ENCODE results near the gene SLC41A1. TPM values are rescaled to one million over a fixed set of nuclear protein-coding genes. Genes with fewer than 3 reads are reported as not detected.
"Not testable (repeated sequence)": the region's sequence is repeated elsewhere in the genome, so short reads cannot be mapped to it uniquely, and the experiment has no call there.

SLC41A1 gene
- 19.8 and 19.9 TPM in 2 replicates for total RNA-seq

- intact Hi-C loops (cut with micrococcal nuclease), result loop anchor here (1.0 to 2.0 kb wide), 6 partner anchors 22 to 181 kb away; partner anchors contain the start of genes ELK4, NUCKS1, PM20D1 and RAB29
Observed at GRCh38 chr1:205812878-205813754, at the start of gene SLC41A1. SLC41A1 (minus strand) TSS chr1:205813198; CDS start chr1:205810441, 2,757 bp downstream.

- intact Hi-C loops (cut with micrococcal nuclease), result no loop called here
Observed at GRCh38 chr1:205861540-205861939, 48.5 kb upstream of the SLC41A1 start.

GRCh38 chr1:205858141-205858961 is 45.4 kb upstream of the SLC41A1 start:
- intact Hi-C loops (cut with micrococcal nuclease), result no loop called here

- intact Hi-C loops (cut with micrococcal nuclease), result not testable (repeated sequence)
Observed at GRCh38 chr1:205857501-205857900, 44.5 kb upstream of the SLC41A1 start.

- intact Hi-C loops (cut with micrococcal nuclease), result no loop called here
Observed at GRCh38 chr1:205856433-205856832, 43.4 kb upstream of the SLC41A1 start.

GRCh38 chr1:205852969-205853368 is 40.0 kb upstream of the SLC41A1 start:
- intact Hi-C loops (cut with micrococcal nuclease), result no loop called here

GRCh38 chr1:205851993-205852392 is 39.0 kb upstream of the SLC41A1 start:
- intact Hi-C loops (cut with micrococcal nuclease), result loop anchor here (2.0 kb wide), 1 partner anchor 103 kb away; no protein-coding TSS in a partner anchor

GRCh38 chr1:205849619-205850355 is 36.8 kb upstream of the SLC41A1 start, which contains the start of gene PM20D1:
PM20D1 (minus strand) TSS chr1:205850132; CDS start chr1:205850072, 60 bp downstream.
- intact Hi-C loops (cut with micrococcal nuclease), result loop anchor here (1.0 to 2.0 kb wide), 4 partner anchors 36 to 128 kb away; partner anchors contain the start of genes RAB29 and SLC41A1

GRCh38 chr1:205843036-205843859 is 30.2 kb upstream of the SLC41A1 start:
- intact Hi-C loops (cut with micrococcal nuclease), result no loop called here

GRCh38 chr1:205842229-205842628 is 29.2 kb upstream of the SLC41A1 start:
- intact Hi-C loops (cut with micrococcal nuclease), result no loop called here

- intact Hi-C loops (cut with micrococcal nuclease), result no loop called here
Observed at GRCh38 chr1:205840146-205840923, 27.3 kb upstream of the SLC41A1 start.

GRCh38 chr1:205837382-205837970 is 24.5 kb upstream of the SLC41A1 start:
- intact Hi-C loops (cut with micrococcal nuclease), result no loop called here

GRCh38 chr1:205834751-205835150 is 21.8 kb upstream of the SLC41A1 start:
- intact Hi-C loops (cut with micrococcal nuclease), result no loop called here

- intact Hi-C loops (cut with micrococcal nuclease), result no loop called here
Observed at GRCh38 chr1:205832326-205832751, 19.3 kb upstream of the SLC41A1 start.

GRCh38 chr1:205827623-205828022 is 14.6 kb upstream of the SLC41A1 start:
- intact Hi-C loops (cut with micrococcal nuclease), result no loop called here

GRCh38 chr1:205826995-205827394 is 14.0 kb upstream of the SLC41A1 start:
- intact Hi-C loops (cut with micrococcal nuclease), result no loop called here

- intact Hi-C loops (cut with micrococcal nuclease), result no loop called here
Observed at GRCh38 chr1:205826016-205826806, 13.2 kb upstream of the SLC41A1 start.

- intact Hi-C loops (cut with micrococcal nuclease), result no loop called here
Observed at GRCh38 chr1:205824180-205824579, 11.2 kb upstream of the SLC41A1 start.

Measured in T-helper 1 cell treated with Interleukin-12 subunit alpha and Interleukin-12 subunit beta and Interleukin-4 antibody, amounts not matched to agents 30 ng/mL and 1 ng/mL, for 36 hours (primary cell).